Upper lobe of right lung (tissue), 1 donor: ENCODE measurements around the gene VPS35. TPM values are rescaled to one million over a fixed set of nuclear protein-coding genes. Genes with fewer than 3 reads are reported as not detected.

Experiments used
- ATAC-seq: fragments of 200-7000 bp; cut with Tn5 transposase; one replicate; pipeline ENCODE4 v1.9.1; 2020; ENCODE audit warnings: mild to moderate bottlenecking, moderate library complexity
- DNase-seq: peaks from one replicate; pipeline ENCODE4 v3.0.0-alpha.2; 2020
- H3K27ac ChIP-seq: fragments of 200-600 bp; one replicate; pipeline ENCODE4 v1.8.0; 2022
- H3K27me3 ChIP-seq: fragments of 200-600 bp; one replicate; pipeline ENCODE4 v1.8.0; 2022; ENCODE audit warnings: mild to moderate bottlenecking
- H3K36me3 ChIP-seq: fragments of 200-600 bp; one replicate; pipeline ENCODE4 v1.8.0; 2022
- H3K4me1 ChIP-seq: fragments of 200-600 bp; one replicate; pipeline ENCODE4 v1.8.0; 2022
- H3K4me3 ChIP-seq: fragments of 200-600 bp; one replicate; pipeline ENCODE4 v1.8.0; 2022; ENCODE audit warnings: mild to moderate bottlenecking
- H3K9me3 ChIP-seq: fragments of 200-600 bp; one replicate; pipeline ENCODE4 v1.8.0; 2022
- CTCF ChIP-seq: fragments of 200-600 bp; IDR thresholded peaks from one replicate; pipeline ENCODE4 v1.8.0; 2022; ENCODE audit warnings: antibody characterized with exemption
- intact Hi-C: fragments of 100-400 bp; cut with DNase I; formaldehyde crosslinking; loops from one replicate; pipeline ENCODE4 v1.11.0; 2022
- total RNA-seq: library from RNA; stranded (reverse); fragmentation: NEBNext Ultra II Directional; extraction: Animal tissue kit (Norgen Biotek cat#: 25700); gene quantifications from one replicate; pipeline ENCODE4 v1.2.1, GENCODE V29; 2021
- donor health status: DM: no; HTN: yes; CAD: no; lungs with severe emphysema.

Gene VPS35
- total RNA-seq, 1 donor from 2014 or later, result 87.6 TPM

DNA sequence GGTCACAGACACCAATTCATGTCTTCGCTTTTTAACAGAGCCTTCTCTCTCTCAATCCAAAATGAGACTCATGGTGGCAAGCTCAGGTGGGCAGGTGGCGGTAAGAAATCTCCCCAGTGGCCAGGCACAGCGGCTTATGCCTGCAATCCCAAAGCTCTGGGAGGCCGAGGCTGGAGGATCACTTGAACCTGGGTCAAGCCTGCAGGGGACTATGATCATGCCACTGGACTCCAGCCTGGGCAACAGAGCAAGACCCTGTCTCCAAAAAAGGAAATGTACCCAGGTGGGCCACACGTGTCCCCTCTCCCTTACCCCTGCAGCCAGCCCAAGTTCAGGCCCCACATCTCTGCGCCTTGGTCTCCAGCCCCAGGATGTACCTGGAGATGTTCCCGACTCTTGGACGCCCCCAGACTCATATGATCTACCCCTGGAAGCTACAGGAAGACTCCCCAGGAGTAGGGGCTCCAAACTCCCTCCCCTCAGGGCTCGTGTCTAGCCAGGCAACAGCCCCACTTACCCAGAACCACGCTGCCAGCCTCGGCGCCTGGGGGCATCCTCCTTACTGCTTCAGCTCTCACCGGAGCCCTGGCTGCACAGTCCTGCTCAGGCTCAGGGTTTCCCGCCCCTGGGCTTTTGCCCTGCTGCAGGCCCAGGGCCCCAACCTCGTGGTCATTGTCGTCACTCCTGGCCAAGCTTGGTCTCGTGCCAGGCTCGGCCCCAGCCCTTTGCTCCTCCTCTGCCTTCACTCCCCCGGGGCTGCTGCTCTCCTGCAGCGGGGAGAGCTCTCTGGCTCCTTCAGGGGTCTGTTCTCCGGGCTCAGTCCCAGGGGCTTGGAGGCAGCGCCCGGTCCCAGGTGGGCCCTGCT, 42.9 kb upstream of the VPS35 start:
- TF ChIP-seq CTCF, result no peak
- Histone ChIP-seq H3K36me3 (no peaks in the 10 kb centered on the region), H3K4me3 (no peak overlapping the region), H3K4me1 (no peaks in the 10 kb centered on the region), H3K9me3 (no peaks in the 10 kb centered on the region), H3K27me3 (no peaks in the 10 kb centered on the region), H3K27ac (no peak overlapping the region)
- intact Hi-C loops, result no loop called here
- no peak for ATAC-seq
- DNase-seq, result no peak

DNA sequence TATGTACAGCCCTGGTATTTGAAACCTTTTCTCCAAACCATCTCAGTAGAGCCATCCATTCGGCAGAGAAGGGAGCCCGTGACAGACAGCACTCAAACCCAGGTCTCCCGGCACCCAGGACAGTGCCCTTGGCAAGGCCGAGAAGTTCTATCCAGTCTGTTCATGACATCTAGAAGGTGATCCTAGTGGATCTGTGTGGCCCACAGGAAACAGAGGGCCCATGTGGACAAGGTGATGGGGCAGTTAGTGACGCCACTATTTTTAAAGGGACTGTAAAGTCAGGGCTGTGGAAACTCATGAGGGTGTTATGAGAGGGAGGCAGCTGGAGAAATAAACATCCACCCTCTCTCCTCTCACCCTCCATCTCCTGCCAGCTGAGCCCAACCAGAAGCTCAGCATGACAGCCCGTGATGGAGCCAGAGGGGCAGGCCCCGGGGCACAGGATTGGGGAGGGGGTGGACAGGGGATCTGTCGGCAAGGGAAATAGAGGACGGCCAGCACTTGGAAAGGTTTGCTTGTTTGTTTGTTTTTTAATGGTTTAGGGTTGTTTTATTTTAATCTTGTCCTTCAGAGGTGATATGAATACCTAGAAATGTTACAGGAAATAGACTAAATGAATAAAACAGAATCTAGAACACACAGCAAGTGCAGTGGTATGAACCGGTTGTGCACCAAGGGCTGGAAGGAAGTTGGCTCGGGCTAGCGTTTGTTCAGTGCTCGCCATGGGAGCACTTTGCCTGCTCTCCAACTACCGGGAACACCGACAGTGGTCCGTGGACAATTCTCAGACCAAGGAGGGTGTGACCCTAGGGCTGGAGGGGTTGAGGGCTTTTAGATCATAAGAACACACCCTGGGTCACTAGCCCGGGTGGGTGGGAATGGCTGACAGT, 42.1 kb upstream of the VPS35 start:
- Histone ChIP-seq H3K27me3 (no peaks in the 10 kb centered on the region), H3K36me3 (no peaks in the 10 kb centered on the region), H3K27ac (no peak overlapping the region), H3K9me3 (no peaks in the 10 kb centered on the region), H3K4me3 (no peak overlapping the region), H3K4me1 (no peaks in the 10 kb centered on the region)
- intact Hi-C loops, result no loop called here
- TF ChIP-seq CTCF, result no peak
- ATAC-seq, result no peak
- no peak for DNase-seq

DNA sequence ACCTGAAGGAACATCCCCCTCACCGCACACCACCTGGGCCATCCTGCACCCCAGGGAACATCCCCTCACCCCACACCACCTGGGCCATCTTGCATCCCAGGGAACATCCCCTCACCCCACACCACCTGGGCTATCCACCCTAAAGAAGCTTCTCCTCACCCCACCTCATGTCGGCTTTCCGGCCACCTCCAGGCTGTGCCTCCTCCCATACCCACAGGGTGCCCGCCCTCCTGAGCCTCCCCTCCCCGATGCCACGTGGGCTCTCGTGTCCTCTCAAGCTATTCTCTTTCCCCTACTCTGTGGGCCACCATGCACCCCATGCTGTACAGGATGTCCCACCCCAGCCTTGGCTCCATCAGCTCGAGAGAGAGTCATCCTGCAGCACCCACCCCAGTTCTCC, 41.1 kb upstream of the VPS35 start:
- no peak overlapping the region for H3K4me3 ChIP-seq
- no peak for TF ChIP-seq CTCF
- no peaks in the 10 kb centered on the region for H3K36me3 ChIP-seq
- no peaks in the 10 kb centered on the region for H3K27me3 ChIP-seq
- no peaks in the 10 kb centered on the region for H3K4me1 ChIP-seq
- no peaks in the 10 kb centered on the region for H3K9me3 ChIP-seq
- ATAC-seq, result no peak
- H3K27ac ChIP-seq, result no peak overlapping the region
- intact Hi-C loops, result no loop called here
- no peak for DNase-seq

DNA sequence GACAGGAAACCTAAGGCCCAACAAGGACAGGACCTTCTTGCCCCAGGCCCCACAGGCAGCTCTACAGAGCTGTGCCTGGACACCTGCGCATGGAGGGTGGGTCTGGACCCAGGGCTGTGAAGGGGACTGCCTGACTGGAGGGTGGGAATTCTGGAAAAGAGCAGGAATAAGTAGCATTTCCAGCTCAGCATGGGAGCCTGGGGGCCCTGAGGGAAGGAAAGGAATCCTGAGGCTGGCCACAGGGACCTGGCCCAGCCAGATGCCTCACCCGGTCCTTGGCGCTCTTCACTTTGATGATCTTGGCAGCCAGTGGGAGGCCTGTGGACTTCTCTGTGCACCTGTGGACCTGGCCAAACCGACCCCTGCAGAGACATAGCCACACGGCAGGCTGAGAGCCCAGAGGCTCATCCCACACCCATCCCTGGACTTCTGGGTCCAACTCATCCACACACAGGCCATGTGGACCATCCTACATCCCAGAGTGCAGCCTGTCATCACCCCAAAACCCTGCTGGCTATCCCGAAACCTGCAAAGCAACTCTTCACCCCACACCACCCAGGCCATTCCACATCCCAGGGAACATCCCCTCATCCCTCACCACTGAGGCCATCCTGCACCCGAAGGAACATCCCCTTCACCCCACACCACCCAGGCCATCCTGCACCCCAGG, 40.5 kb upstream of the VPS35 start:
- no peaks in the 10 kb centered on the region for H3K9me3 ChIP-seq
- no peak for ATAC-seq
- no peaks in the 10 kb centered on the region for H3K4me1 ChIP-seq
- TF ChIP-seq CTCF, result no peak
- no peaks in the 10 kb centered on the region for H3K36me3 ChIP-seq
- H3K4me3 ChIP-seq, result no peak overlapping the region
- no peaks in the 10 kb centered on the region for H3K27me3 ChIP-seq
- intact Hi-C loops, result no loop called here
- no peak for DNase-seq
- no peak overlapping the region for H3K27ac ChIP-seq

DNA sequence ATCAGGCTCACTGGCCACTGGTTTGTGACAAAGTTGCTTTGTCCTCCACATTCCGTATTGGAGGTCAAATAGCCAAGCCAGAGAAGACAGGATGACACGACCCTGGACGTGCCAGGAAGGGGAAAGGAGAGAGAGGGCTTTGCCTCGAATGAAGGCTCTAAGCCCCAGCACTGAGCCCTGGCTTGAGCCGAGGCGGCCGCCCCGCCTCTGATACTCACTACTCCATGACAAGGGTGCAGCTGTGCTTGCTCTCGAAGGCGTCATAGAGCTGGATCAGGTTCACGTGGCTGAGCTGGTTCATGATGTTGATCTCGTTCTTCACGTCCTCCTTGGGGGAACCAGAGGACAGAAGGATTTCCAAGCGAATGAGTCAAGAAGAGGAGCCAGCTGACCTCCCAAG, 39.8 kb upstream of the VPS35 start:
- H3K4me1 ChIP-seq, result no peaks in the 10 kb centered on the region
- no peak overlapping the region for H3K4me3 ChIP-seq
- H3K27ac ChIP-seq, result no peak overlapping the region
- intact Hi-C loops, result no loop called here
- no peak for ATAC-seq
- H3K36me3 ChIP-seq, result no peaks in the 10 kb centered on the region
- H3K27me3 ChIP-seq, result no peaks in the 10 kb centered on the region
- TF ChIP-seq CTCF, result no peak
- H3K9me3 ChIP-seq, result no peaks in the 10 kb centered on the region
- no peak for DNase-seq
